Measurements from ENCODE around the gene AFAP1.

- TF ChIP-seq CTCF (tag by site-specific recombination; IDR thresholded peaks at IDR 0.05) (no peak), ZNF501 (tag by site-specific recombination; IDR thresholded peaks at IDR 0.05) (no peak), ZNF133 (tag by site-specific recombination; IDR thresholded peaks at IDR 0.05) (no peak), REST (tag by site-specific recombination; IDR thresholded peaks at IDR 0.05) (no peak), ZNF623 (tag by site-specific recombination; IDR thresholded peaks at IDR 0.05) (no peak), ZNF274 (IDR thresholded peaks at IDR 0.05; ENCODE audit: low read length) (no peak), ZNF274 (tag by site-specific recombination; IDR thresholded peaks at IDR 0.05; ENCODE audit: borderline replicate concordance) (no peak), REPIN1 (tag by site-specific recombination; IDR thresholded peaks at IDR 0.05; ENCODE audit: low read depth) (no peak), PATZ1 (tag by site-specific recombination; IDR thresholded peaks at IDR 0.05) (no peak)
- TF ChIP-seq, protein P1, sequence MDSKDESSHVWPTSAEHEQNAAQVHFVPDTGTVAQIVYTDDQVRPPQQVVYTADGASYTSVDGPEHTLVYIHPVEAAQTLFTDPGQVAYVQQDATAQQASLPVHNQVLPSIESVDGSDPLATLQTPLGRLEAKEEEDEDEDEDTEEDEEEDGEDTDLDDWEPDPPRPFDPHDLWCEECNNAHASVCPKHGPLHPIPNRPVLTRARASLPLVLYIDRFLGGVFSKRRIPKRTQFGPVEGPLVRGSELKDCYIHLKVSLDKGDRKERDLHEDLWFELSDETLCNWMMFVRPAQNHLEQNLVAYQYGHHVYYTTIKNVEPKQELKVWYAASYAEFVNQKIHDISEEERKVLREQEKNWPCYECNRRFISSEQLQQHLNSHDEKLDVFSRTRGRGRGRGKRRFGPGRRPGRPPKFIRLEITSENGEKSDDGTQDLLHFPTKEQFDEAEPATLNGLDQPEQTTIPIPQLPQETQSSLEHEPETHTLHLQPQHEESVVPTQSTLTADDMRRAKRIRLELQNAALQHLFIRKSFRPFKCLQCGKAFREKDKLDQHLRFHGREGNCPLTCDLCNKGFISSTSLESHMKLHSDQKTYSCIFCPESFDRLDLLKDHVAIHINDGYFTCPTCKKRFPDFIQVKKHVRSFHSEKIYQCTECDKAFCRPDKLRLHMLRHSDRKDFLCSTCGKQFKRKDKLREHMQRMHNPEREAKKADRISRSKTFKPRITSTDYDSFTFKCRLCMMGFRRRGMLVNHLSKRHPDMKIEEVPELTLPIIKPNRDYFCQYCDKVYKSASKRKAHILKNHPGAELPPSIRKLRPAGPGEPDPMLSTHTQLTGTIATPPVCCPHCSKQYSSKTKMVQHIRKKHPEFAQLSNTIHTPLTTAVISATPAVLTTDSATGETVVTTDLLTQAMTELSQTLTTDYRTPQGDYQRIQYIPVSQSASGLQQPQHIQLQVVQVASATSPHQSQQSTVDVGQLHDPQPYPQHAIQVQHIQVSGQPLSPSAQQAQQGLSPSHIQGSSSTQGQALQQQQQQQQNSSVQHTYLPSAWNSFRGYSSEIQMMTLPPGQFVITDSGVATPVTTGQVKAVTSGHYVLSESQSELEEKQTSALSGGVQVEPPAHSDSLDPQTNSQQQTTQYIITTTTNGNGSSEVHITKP (tag by site-specific recombination; IDR thresholded peaks at IDR 0.05): no peak
- TF ChIP-seq, protein P2, sequence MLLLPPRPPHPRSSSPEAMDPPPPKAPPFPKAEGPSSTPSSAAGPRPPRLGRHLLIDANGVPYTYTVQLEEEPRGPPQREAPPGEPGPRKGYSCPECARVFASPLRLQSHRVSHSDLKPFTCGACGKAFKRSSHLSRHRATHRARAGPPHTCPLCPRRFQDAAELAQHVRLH (tag by site-specific recombination; IDR thresholded peaks at IDR 0.05): no peak
- TF ChIP-seq, protein P3, sequence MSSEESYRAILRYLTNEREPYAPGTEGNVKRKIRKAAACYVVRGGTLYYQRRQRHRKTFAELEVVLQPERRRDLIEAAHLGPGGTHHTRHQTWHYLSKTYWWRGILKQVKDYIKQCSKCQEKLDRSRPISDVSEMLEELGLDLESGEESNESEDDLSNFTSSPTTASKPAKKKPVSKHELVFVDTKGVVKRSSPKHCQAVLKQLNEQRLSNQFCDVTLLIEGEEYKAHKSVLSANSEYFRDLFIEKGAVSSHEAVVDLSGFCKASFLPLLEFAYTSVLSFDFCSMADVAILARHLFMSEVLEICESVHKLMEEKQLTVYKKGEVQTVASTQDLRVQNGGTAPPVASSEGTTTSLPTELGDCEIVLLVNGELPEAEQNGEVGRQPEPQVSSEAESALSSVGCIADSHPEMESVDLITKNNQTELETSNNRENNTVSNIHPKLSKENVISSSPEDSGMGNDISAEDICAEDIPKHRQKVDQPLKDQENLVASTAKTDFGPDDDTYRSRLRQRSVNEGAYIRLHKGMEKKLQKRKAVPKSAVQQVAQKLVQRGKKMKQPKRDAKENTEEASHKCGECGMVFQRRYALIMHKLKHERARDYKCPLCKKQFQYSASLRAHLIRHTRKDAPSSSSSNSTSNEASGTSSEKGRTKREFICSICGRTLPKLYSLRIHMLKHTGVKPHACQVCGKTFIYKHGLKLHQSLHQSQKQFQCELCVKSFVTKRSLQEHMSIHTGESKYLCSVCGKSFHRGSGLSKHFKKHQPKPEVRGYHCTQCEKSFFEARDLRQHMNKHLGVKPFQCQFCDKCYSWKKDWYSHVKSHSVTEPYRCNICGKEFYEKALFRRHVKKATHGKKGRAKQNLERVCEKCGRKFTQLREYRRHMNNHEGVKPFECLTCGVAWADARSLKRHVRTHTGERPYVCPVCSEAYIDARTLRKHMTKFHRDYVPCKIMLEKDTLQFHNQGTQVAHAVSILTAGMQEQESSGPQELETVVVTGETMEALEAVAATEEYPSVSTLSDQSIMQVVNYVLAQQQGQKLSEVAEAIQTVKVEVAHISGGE (tag by site-specific recombination; conservative IDR thresholded peaks at IDR 0.05; ENCODE audit: low read depth): no peak
Measured at GRCh38 chr4:7985891-7986441, 46.3 kb upstream of the AFAP1 start.
